GM12878 (cell line): ENCODE results near the gene SFMBT1.

ENCODE experiments used
- CBFB ChIP-seq: IDR thresholded peaks from 2 replicates; pipeline ENCODE4 v1.6.1; 2016; ENCODE audit warnings: antibody characterized with exemption, low read depth
- CBX5 ChIP-seq: sonication (generic); IDR thresholded peaks from 2 replicates; pipeline ENCODE4 v1.6.1; 2016; ENCODE audit warnings: low read depth, moderate library complexity, mild to moderate bottlenecking, inconsistent platforms
- CHD1 ChIP-seq: IDR thresholded peaks from 2 replicates; pipeline ENCODE4 v1.6.1; 2012; ENCODE audit warnings: low read depth, low read length, improper control_type of control experiment
- EGR1 ChIP-seq, 2 experiments: IDR thresholded peaks; 1 replicate in 1 of 2; 2 replicates in 1 of 2; pipeline ENCODE4 v1.6.1; 2011 to 2012; ENCODE audit warnings: low read depth in 2 of 2, low read length in 2 of 2, borderline replicate concordance in 1 of 2, mild to moderate bottlenecking in 1 of 2, moderate library complexity in 1 of 2
- EP300 ChIP-seq, 2 experiments: fragments of 150-350 bp in 1 of 2; IDR thresholded peaks; 2 replicates each; pipeline ENCODE4 v1.6.1; 2011 to 2012; ENCODE audit warnings: low read depth in 2 of 2, low read length in 2 of 2, borderline replicate concordance in 1 of 2, improper control_type of control experiment in 1 of 2, inconsistent platforms in 1 of 2; ENCODE audit not compliant: control insufficient read depth in 1 of 2
- EZH2 ChIP-seq: IDR thresholded peaks from 2 replicates; pipeline ENCODE4 v1.6.1; 2012; ENCODE audit warnings: low read depth, mild to moderate bottlenecking, control low read depth, inconsistent platforms, low read length, borderline replicate concordance; ENCODE audit not compliant: control insufficient read depth
- FOXK2 ChIP-seq: fragments of 450-650 bp; IDR thresholded peaks from 2 replicates; pipeline ENCODE4 v1.6.1; 2017; ENCODE audit warnings: mild to moderate bottlenecking, moderate library complexity
- MTA2 ChIP-seq: fragments of 450-650 bp; IDR thresholded peaks from 2 replicates; pipeline ENCODE4 v1.6.1; 2016; ENCODE audit warnings: low read depth, mild to moderate bottlenecking, moderate library complexity
- NFIC ChIP-seq: IDR thresholded peaks from 2 replicates; pipeline ENCODE4 v1.6.1; 2012; ENCODE audit warnings: low read depth, mild to moderate bottlenecking, inconsistent platforms, low read length, moderate library complexity
- NR2C2 ChIP-seq: IDR thresholded peaks from 2 replicates; pipeline ENCODE4 v1.6.1; 2011; ENCODE audit warnings: borderline replicate concordance, low read depth; ENCODE audit not compliant: control insufficient read depth, insufficient read length
- POLR2A ChIP-seq: IDR thresholded peaks from 2 replicates; pipeline ENCODE4 v1.6.1; 2011; ENCODE audit warnings: low read depth, mild to moderate bottlenecking, low read length
- RCOR1 ChIP-seq: conservative IDR thresholded peaks from 2 replicates; pipeline ENCODE4 v1.6.1; 2012; ENCODE audit warnings: low read depth, low read length, improper control_type of control experiment
- ZNF384 ChIP-seq: IDR thresholded peaks from 2 replicates; pipeline ENCODE4 v1.6.1; 2012; ENCODE audit warnings: low read depth, mild to moderate bottlenecking, low read length, improper control_type of control experiment, borderline replicate concordance

DNA sequence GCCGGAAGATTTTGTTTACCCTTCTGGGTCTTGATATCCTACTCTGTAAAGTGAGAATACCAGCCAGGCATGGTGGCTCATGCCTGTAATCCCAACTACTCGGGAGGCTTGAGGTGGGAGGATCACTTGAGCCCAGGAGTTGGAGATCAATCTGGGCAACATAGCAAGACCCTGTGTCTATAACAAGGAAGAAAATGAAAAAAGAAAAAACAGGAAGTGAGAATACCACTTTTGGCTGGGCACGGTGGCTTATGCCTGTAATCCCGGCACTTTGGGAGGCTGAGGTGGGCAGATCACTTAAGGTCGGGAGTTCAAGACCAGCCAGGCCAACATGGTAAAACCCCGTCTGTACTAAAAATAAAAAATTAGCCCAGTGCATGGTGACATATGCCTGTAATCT lies 36.9 kb downstream of the SFMBT1 start:
- TF ChIP-seq NFIC: no peak
- no peak for TF ChIP-seq POLR2A
- no peak for TF ChIP-seq EZH2
- TF ChIP-seq CBFB: no peak
- no peak for TF ChIP-seq ZNF384
- no peak for TF ChIP-seq MTA2
- no peak for TF ChIP-seq CBX5
- TF ChIP-seq EP300 (IDR thresholded peaks at IDR 0.05; ENCODE audit: borderline replicate concordance in 1 of 2, control insufficient read depth in 1 of 2, low read depth in 2 of 2, low read length in 2 of 2): no peak
- no peak for TF ChIP-seq FOXK2
- TF ChIP-seq CHD1: no peak
- no peak for TF ChIP-seq NR2C2
- TF ChIP-seq EGR1 (IDR thresholded peaks at IDR 0.05; ENCODE audit: borderline replicate concordance in 1 of 2, low read depth in 2 of 2, low read length in 2 of 2): no peak
- TF ChIP-seq RCOR1: no peak
